Mesenchymal stem cell (in vitro differentiated cells and primary cell): Measurements from ENCODE around the gene DEPDC5.

Experiments used
- DNase-seq: peaks from one replicate; pipeline ENCODE4 v3.0.0-alpha.2; 2013
- H2AFZ ChIP-seq: one replicate; pipeline ENCODE4 v1.6.1; 2013; ENCODE audit warnings: low read depth, mild to moderate bottlenecking, control low read depth, inconsistent platforms, low read length, moderate library complexity
- H2AK5ac ChIP-seq: 2 replicates; pipeline ENCODE4 v1.6.1; 2013; ENCODE audit warnings: low read length, moderate library complexity, mild to moderate bottlenecking, inconsistent platforms; ENCODE audit not compliant: severe bottlenecking
- H2BK120ac ChIP-seq: one replicate; pipeline ENCODE4 v1.6.1; 2013; ENCODE audit warnings: low read depth, mild to moderate bottlenecking, inconsistent platforms, low read length, moderate library complexity
- H2BK12ac ChIP-seq, 2 experiments: one replicate each; pipeline ENCODE4 v1.6.1; 2013; ENCODE audit warnings: inconsistent platforms in 2 of 2, low read length in 2 of 2, mild to moderate bottlenecking in 2 of 2, moderate library complexity in 2 of 2, control low read depth in 1 of 2
- H2BK15ac ChIP-seq: one replicate; pipeline ENCODE4 v1.6.1; 2013; ENCODE audit warnings: mild to moderate bottlenecking, low read depth, inconsistent platforms; ENCODE audit not compliant: poor library complexity, severe bottlenecking
- H2BK5ac ChIP-seq: 2 replicates; pipeline ENCODE4 v1.6.1; 2013; ENCODE audit warnings: low read depth, mild to moderate bottlenecking, low read length, control low read depth, inconsistent platforms; ENCODE audit not compliant: poor library complexity, severe bottlenecking
- H3K14ac ChIP-seq, 2 experiments: one replicate each; pipeline ENCODE4 v1.6.1; 2013; ENCODE audit warnings: inconsistent platforms in 2 of 2, low read length in 2 of 2, control low read depth in 1 of 2, mild to moderate bottlenecking in 1 of 2, moderate library complexity in 1 of 2
- H3K18ac ChIP-seq, 2 experiments: one replicate each; pipeline ENCODE4 v1.6.1; 2013; ENCODE audit warnings: inconsistent platforms in 2 of 2, low read length in 2 of 2, control low read depth in 1 of 2, low read depth in 1 of 2, mild to moderate bottlenecking in 1 of 2
- H3K23ac ChIP-seq, 2 experiments: one replicate each; pipeline ENCODE4 v1.6.1; 2013; ENCODE audit warnings: inconsistent platforms in 2 of 2, low read length in 2 of 2, mild to moderate bottlenecking in 2 of 2, moderate library complexity in 2 of 2, control low read depth in 1 of 2
- H3K27ac ChIP-seq: 2 replicates; pipeline ENCODE4 v1.5.1; 2013; ENCODE audit warnings: mild to moderate bottlenecking, moderate library complexity, low read length, control low read depth, inconsistent platforms; ENCODE audit not compliant: poor library complexity, severe bottlenecking
- H3K27me3 ChIP-seq, 2 experiments: 2 replicates each; pipeline versions ENCODE4 v1.6.1 to v1.7.0; 2013; ENCODE audit warnings: low read length in 2 of 2, mild to moderate bottlenecking in 2 of 2, moderate library complexity in 2 of 2, control low read depth in 1 of 2, inconsistent platforms in 1 of 2; ENCODE audit not compliant: control insufficient read depth in 1 of 2, insufficient read depth in 1 of 2
- H3K36me3 ChIP-seq, 2 experiments: 2 replicates each; pipeline versions ENCODE4 v1.6.1 to v1.7.0; 2013; ENCODE audit warnings: low read length in 2 of 2, control low read depth in 1 of 2, inconsistent platforms in 1 of 2, low read depth in 1 of 2, mild to moderate bottlenecking in 1 of 2; ENCODE audit not compliant: insufficient read depth in 2 of 2, control insufficient read depth in 1 of 2
- H3K4ac ChIP-seq, 2 experiments: one replicate each; pipeline ENCODE4 v1.6.1; 2013; ENCODE audit warnings: inconsistent platforms in 2 of 2, low read length in 2 of 2, mild to moderate bottlenecking in 2 of 2, moderate library complexity in 2 of 2, control low read depth in 1 of 2, low read depth in 1 of 2
- H3K4me1 ChIP-seq: 2 replicates; pipeline ENCODE4 v1.6.1; 2013; ENCODE audit warnings: low read depth, low read length, control low read depth; ENCODE audit not compliant: control insufficient read depth, insufficient read depth
- H3K4me2 ChIP-seq: 2 replicates; pipeline ENCODE4 v1.6.1; 2013; ENCODE audit warnings: low read length, mild to moderate bottlenecking, inconsistent platforms; ENCODE audit not compliant: poor library complexity, severe bottlenecking
- H3K4me3 ChIP-seq, 2 experiments: 2 replicates each; pipeline versions ENCODE4 v1.5.1 to v1.7.0; 2013; ENCODE audit warnings: low read length in 2 of 2, mild to moderate bottlenecking in 2 of 2, control low read depth in 1 of 2, low read depth in 1 of 2; ENCODE audit not compliant: insufficient read depth in 1 of 2
- H3K79me1 ChIP-seq: replicated peaks from 2 replicates; pipeline ENCODE4 v1.6.1; 2013; ENCODE audit warnings: mild to moderate bottlenecking, control low read depth, low read length, inconsistent platforms; ENCODE audit not compliant: poor library complexity, severe bottlenecking
- H3K9ac ChIP-seq: 2 replicates; pipeline ENCODE4 v1.7.0; 2013; ENCODE audit warnings: mild to moderate bottlenecking, low read length, moderate library complexity
- H3K9me3 ChIP-seq: 2 replicates; pipeline ENCODE4 v1.7.0; 2013; ENCODE audit warnings: mild to moderate bottlenecking, low read length; ENCODE audit not compliant: control insufficient read depth
- H4K8ac ChIP-seq: one replicate; pipeline ENCODE4 v1.6.1; 2013; ENCODE audit warnings: inconsistent platforms, mild to moderate bottlenecking, low read length, moderate library complexity
- H4K91ac ChIP-seq: one replicate; pipeline ENCODE4 v1.6.1; 2013; ENCODE audit warnings: mild to moderate bottlenecking, low read length, inconsistent platforms
- WGBS: methylation state at CpG from one replicate; pipeline ENCODE4 v1.1.7; 2013; ENCODE audit warnings: mixed read lengths; 5-methylcytosine and 5-hydroxymethylcytosine counted together

The DEPDC5 gene

DNA sequence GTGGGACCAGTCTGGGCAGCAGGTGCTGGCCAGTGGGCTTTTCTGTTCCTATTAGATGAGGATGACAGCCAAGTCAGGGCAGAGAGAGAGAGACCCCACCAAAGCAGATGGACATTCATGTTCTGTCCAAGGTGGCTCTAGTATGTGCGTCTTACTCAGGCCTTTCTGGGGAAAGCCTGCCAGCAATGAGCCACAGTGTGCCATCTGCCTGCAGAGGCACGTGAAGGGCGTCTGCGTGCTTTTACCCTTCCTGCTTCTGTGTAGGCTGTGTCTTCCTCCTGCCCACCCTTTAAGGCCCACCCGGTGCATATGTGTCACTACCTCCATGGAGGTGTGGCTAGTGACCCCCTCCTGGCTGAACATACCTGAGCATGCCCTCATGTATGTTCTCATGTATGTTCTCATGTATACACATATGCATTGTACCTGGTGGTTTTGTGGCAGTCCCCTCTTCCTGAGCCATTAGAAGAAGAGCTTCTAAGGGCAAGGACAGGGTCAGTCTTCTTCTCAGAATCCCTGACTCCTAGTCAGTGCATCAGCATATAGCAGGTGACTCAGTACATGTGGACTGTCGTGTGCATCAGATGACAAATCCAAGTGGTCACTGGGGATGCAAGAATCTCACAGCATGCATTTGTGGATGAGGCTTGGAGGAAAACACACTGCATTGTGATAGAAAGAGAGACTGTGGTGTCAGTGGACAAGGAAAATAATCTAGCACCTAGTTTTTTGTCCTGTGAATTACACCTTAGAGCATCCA is 100.1 kb downstream of the DEPDC5 start:
- Histone ChIP-seq H3K18ac (no peak overlapping the region), H4K8ac (no peak overlapping the region), H3K36me3 (peaks cover 19 to 38% of the 10 kb centered on the region in 2 experiments), H3K4ac (no peak overlapping the region), H2BK120ac (no peak overlapping the region), H2AFZ (no peak overlapping the region), H2AK5ac (no peak overlapping the region), H4K91ac (no peak overlapping the region), H2BK12ac (no peak overlapping the region), H3K14ac (peak overlapping the region in 1 of 2 experiments; percentile 58), H3K4me1 (peaks cover 10% of the 10 kb centered on the region), H3K27me3 (no peaks in the 10 kb centered on the region), H3K4me2 (no peak overlapping the region), H3K23ac (no peak overlapping the region), H2BK15ac (no peak overlapping the region), H2BK5ac (no peak overlapping the region), H3K9ac (no peak overlapping the region), H3K9me3 (no peaks in the 10 kb centered on the region), H3K79me1 (no peaks in the 10 kb centered on the region), H3K27ac (no peak overlapping the region), H3K4me3 (no peak overlapping the region)
- 89% methylated on average over 6 of the region's 6 CpGs for WGBS
- no peak for DNase-seq

DNA sequence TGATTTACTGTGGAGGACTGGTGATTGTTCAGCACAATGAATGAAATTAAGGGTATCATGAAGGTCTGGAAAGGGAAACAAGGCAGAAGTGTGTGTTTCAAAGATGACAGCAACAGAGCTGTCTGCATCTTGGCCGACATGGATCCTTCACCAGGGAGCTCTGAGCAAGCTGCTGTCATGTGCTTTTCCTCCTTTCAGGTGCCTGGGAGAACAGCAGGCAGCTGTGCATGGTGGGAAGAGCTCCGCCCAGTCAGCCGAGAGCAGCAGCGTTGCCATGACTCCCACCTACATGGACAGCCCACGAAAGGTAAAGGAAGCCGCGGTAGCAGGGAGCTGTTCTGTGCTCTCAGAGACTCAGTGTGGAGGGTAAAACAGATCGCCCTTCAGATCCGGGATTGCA is 103.4 kb downstream of the DEPDC5 start:
- H2BK120ac ChIP-seq = no peak overlapping the region
- H3K4me1 ChIP-seq = peaks cover 12% of the 10 kb centered on the region
- H3K9ac ChIP-seq = no peak overlapping the region
- H2BK12ac ChIP-seq = peak overlapping the region in 1 of 2 experiments; percentile 42
- H3K14ac ChIP-seq = no peak overlapping the region
- H3K4me2 ChIP-seq = no peak overlapping the region
- H3K27me3 ChIP-seq = no peaks in the 10 kb centered on the region
- WGBS = 44% methylated on average over 7 of the region's 9 CpGs
- no peak overlapping the region for H2AK5ac ChIP-seq
- H2BK5ac ChIP-seq = no peak overlapping the region
- peaks cover 16 to 31% of the 10 kb centered on the region in 2 experiments for H3K36me3 ChIP-seq
- no peak overlapping the region for H3K27ac ChIP-seq
- no peak for DNase-seq
- no peaks in the 10 kb centered on the region for H3K79me1 ChIP-seq
- H2AFZ ChIP-seq = no peak overlapping the region
- no peaks in the 10 kb centered on the region for H3K9me3 ChIP-seq
- H4K8ac ChIP-seq = no peak overlapping the region
- no peak overlapping the region for H3K4me3 ChIP-seq
- H4K91ac ChIP-seq = no peak overlapping the region
- no peak overlapping the region for H3K18ac ChIP-seq
- H2BK15ac ChIP-seq = no peak overlapping the region
- no peak overlapping the region for H3K4ac ChIP-seq
- peak overlapping the region in 1 of 2 experiments; percentile 73 for H3K23ac ChIP-seq

DNA sequence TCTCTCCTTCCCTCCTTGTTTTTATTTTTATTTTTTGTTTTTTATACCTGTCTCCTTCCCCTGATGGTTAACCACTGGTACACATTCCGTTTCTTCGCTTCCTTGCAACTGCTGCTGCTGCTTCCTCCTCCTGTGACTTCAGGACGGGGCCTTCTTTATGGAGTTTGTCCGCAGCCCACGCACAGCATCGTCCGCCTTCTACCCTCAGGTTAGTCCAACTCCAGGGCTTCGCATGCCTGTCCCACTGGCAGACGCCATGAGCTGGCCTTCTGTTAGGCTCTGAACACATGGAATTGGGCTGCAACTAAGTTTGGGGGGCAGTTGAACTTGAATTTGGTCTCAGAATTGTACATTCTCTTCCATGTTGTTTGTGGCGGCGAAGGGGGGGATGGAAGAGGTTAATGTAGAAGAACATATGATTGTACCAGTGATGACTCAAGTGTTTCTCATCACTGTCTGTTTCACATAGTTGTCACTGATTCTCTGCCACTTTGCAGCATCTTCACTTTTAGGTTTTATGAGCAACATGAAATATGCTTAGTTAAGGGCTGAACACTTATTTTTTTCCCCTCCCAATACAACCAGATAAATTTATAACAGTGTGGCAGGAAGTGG is 107.5 kb downstream of the DEPDC5 start:
- Histone ChIP-seq H4K91ac (no peak overlapping the region), H3K79me1 (peaks cover 2% of the 10 kb centered on the region), H2BK15ac (no peak overlapping the region), H3K27ac (no peak overlapping the region), H3K36me3 (peaks cover 8 to 31% of the 10 kb centered on the region in 2 experiments), H3K27me3 (no peaks in the 10 kb centered on the region), H3K4ac (no peak overlapping the region), H4K8ac (no peak overlapping the region), H3K4me2 (no peak overlapping the region), H3K14ac (no peak overlapping the region), H3K4me3 (no peak overlapping the region), H2AK5ac (no peak overlapping the region), H3K23ac (no peak overlapping the region), H2BK5ac (no peak overlapping the region), H2BK120ac (no peak overlapping the region), H2AFZ (no peak overlapping the region), H2BK12ac (no peak overlapping the region), H3K9me3 (no peaks in the 10 kb centered on the region), H3K4me1 (peaks cover 7% of the 10 kb centered on the region), H3K9ac (no peak overlapping the region), H3K18ac (peak overlapping the region in 1 of 2 experiments; percentile 28)
- 85% methylated on average over 11 of the region's 11 CpGs for WGBS
- DNase-seq = peak; percentile 22

DNA sequence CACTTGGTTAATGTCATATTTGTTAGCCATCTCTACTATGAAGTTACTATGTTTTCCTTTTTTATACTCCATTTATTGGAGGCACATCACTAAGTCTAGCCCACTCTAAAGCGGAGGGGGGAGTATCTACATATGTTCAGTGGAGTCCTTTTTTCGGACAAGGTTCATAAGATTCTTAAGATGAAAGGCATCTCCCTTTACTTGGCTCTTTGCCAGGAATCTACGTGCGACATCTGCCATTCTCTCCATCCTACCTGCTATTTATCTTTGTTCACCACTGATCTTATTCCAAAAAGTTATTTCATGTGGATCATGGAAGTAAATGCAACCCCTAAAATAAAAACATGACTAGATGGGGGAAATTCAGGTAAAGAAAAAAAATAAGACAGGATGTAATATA is 113.1 kb downstream of the DEPDC5 start:
- H3K27me3 ChIP-seq = no peaks in the 10 kb centered on the region
- no peak overlapping the region for H2BK15ac ChIP-seq
- no peak overlapping the region for H3K4me2 ChIP-seq
- peaks cover 5 to 33% of the 10 kb centered on the region in 2 experiments for H3K36me3 ChIP-seq
- no peak overlapping the region for H2BK12ac ChIP-seq
- no peak overlapping the region for H4K8ac ChIP-seq
- no peak for DNase-seq
- H4K91ac ChIP-seq = no peak overlapping the region
- H2AK5ac ChIP-seq = no peak overlapping the region
- H3K9ac ChIP-seq = no peak overlapping the region
- 100% methylated on average over 2 of the region's 4 CpGs for WGBS
- H2AFZ ChIP-seq = no peak overlapping the region
- no peaks in the 10 kb centered on the region for H3K9me3 ChIP-seq
- peaks cover 2% of the 10 kb centered on the region for H3K79me1 ChIP-seq
- no peak overlapping the region for H3K4ac ChIP-seq
- H3K27ac ChIP-seq = no peak overlapping the region
- H2BK120ac ChIP-seq = no peak overlapping the region
- H2BK5ac ChIP-seq = no peak overlapping the region
- H3K4me3 ChIP-seq = no peak overlapping the region
- no peak overlapping the region for H3K14ac ChIP-seq
- no peak overlapping the region for H3K18ac ChIP-seq
- H3K23ac ChIP-seq = no peak overlapping the region
- H3K4me1 ChIP-seq = peaks cover 3% of the 10 kb centered on the region
